Measurements from ENCODE around the gene CLSTN1. TPM values are rescaled to one million over a fixed set of nuclear protein-coding genes. Genes with fewer than 3 reads are reported as not detected.
"Not testable (repeated sequence)": the region's sequence is repeated elsewhere in the genome, so short reads cannot be mapped to it uniquely, and the experiment has no call there.

The CLSTN1 gene
- total RNA-seq, 3 donors from 2014 or later = 166 to 275 (median 224) TPM

- intact Hi-C loops (cut with DNase I, micrococcal nuclease) = no loop called here
- H3K4me3 ChIP-seq = no peak overlapping the region
- ATAC-seq (no peak), DNase-seq (no peak)
- H3K4me1 ChIP-seq (ENCODE audit: low read depth) = peaks cover 23% of the 10 kb centered on the region
- no peaks in the 10 kb centered on the region for H3K36me3 ChIP-seq (ENCODE audit: low read depth)
- H3K9me3 ChIP-seq = no peaks in the 10 kb centered on the region
- no peak for TF ChIP-seq CTCF (IDR thresholded peaks at IDR 0.05)
Observed at GRCh38 chr1:9805006-9805508, 18.7 kb downstream of the CLSTN1 start.

DNA sequence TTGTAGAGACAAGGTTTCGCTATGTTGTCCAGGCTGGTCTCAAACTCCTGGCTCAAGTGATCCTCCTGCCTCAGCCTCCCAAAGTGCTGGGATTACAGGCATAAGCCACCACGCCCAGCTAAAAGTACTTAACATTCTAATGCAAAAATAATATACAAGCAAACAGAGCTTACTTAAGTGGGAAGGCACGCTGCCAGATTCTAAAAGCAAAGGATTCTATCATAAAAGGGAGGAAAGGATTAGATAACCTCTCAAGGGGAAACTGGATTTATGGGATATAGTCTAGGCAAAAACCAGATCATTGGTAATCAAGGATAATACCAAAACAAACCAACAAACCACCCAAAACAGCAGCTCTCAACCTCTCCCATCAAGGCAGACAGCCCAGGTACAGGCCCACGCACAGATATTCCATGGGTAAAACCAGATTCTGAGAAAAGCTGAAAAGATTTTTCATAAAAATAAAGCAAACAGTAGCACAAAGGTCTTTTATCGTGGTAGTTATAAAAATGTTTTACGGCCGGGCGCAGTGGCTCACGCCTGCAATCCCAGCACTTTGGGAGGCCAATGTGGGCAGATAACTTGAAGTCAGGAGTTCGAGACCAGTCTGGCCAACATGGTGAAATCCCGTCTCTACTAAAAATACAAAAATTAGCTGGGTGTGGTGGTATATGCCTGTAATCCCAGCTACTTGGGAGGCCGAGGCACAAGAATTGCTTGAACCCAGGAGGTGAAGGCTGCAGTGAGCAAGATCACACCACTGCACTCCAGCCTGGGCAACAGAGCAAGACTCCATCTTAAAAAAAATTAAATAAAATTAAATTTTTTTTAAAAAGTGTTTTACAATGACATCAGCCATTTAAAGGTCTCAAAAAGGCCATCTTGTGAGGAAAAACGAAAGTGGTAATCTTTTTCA is 20.5 kb downstream of the CLSTN1 start:
- intact Hi-C loops (cut with DNase I, micrococcal nuclease); H3K4me3 ChIP-seq; H3K36me3 ChIP-seq (ENCODE audit: low read depth); H3K9me3 ChIP-seq: not testable (repeated sequence)
- ATAC-seq = peak; percentile 35
- peaks cover 23% of the 10 kb centered on the region for H3K4me1 ChIP-seq (ENCODE audit: low read depth)
- DNase-seq = peak in 1 of 3 donors; percentile 43

DNA sequence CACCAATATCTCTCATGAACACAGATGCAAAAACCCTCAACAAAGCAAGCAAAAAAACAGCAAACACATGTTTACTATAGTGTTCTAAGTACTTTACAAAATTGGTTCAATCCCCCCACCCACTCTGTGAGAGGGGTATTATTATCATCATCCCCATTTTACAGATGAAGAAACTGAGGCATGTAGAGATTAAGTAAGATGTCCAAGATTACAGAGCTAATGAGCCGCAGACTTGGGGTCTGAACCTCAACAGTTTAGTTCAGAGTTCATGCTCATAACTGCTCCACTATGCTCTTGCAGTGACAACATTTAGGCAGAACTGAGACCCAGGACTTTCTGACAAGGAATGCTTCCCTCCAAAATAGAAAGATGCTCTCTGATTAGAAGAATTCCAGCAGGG is 21.9 kb downstream of the CLSTN1 start:
- TF ChIP-seq CTCF (IDR thresholded peaks at IDR 0.05) = no peak
- DNase-seq (no peak), ATAC-seq (no peak)
- no peak overlapping the region for H3K4me3 ChIP-seq
- no peaks in the 10 kb centered on the region for H3K9me3 ChIP-seq
- peaks cover 26% of the 10 kb centered on the region for H3K4me1 ChIP-seq (ENCODE audit: low read depth)
- intact Hi-C loops (cut with DNase I, micrococcal nuclease) = no loop called here
- H3K36me3 ChIP-seq (ENCODE audit: low read depth) = no peaks in the 10 kb centered on the region

GRCh38 chr1:9798236-9799130 is 25.3 kb downstream of the CLSTN1 start:
- DNase-seq (no peak), ATAC-seq (no peak)
- Histone ChIP-seq H3K36me3 (ENCODE audit: low read depth) (no peaks in the 10 kb centered on the region), H3K4me1 (ENCODE audit: low read depth) (peaks cover 22% of the 10 kb centered on the region), H3K9me3 (no peaks in the 10 kb centered on the region), H3K4me3 (no peak overlapping the region)
- intact Hi-C loops (cut with DNase I, micrococcal nuclease) = no loop called here
- no peak for TF ChIP-seq CTCF (IDR thresholded peaks at IDR 0.05)

DNA sequence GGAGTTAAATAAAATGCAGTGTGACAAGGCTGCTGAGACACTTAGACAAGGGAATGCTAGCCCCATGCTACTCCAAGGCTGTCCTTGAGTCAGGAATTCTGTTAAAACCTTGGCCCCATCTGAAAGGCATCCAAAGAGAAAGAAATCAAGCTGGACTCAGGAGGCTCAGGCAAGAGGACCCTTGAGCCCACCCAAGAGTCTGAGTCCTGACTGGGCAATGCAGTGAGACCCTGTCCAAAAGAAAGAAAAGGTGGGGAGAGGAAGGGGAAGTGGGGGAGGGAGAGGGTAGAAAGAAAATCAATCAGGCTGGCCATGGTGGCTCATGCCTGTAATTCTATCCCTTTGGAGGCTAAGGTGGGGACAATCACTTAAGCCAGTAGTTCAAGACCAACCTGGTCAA is 26.7 kb downstream of the CLSTN1 start:
- H3K9me3 ChIP-seq = no peaks in the 10 kb centered on the region
- no peak overlapping the region for H3K4me3 ChIP-seq
- ATAC-seq (no peak), DNase-seq (no peak)
- intact Hi-C loops (cut with DNase I, micrococcal nuclease) = no loop called here
- no peaks in the 10 kb centered on the region for H3K36me3 ChIP-seq (ENCODE audit: low read depth)
- peaks cover 10% of the 10 kb centered on the region for H3K4me1 ChIP-seq (ENCODE audit: low read depth)
- no peak for TF ChIP-seq CTCF (IDR thresholded peaks at IDR 0.05)
